Stimulated activated CD8-positive, alpha-beta memory T cell treated with anti-CD3 and anti-CD28 coated beads, Interleukin-12 subunit alpha, Interleukin-12 subunit beta, amount 100 ng/mL, for 1 hour (primary cell): ENCODE results near the gene ILF3.

Source experiments
- DNase-seq: peaks from one replicate; pipeline ENCODE4 v3.0.0-alpha.2; 2020; ENCODE audit warnings: low read depth

ILF3 gene

DNA sequence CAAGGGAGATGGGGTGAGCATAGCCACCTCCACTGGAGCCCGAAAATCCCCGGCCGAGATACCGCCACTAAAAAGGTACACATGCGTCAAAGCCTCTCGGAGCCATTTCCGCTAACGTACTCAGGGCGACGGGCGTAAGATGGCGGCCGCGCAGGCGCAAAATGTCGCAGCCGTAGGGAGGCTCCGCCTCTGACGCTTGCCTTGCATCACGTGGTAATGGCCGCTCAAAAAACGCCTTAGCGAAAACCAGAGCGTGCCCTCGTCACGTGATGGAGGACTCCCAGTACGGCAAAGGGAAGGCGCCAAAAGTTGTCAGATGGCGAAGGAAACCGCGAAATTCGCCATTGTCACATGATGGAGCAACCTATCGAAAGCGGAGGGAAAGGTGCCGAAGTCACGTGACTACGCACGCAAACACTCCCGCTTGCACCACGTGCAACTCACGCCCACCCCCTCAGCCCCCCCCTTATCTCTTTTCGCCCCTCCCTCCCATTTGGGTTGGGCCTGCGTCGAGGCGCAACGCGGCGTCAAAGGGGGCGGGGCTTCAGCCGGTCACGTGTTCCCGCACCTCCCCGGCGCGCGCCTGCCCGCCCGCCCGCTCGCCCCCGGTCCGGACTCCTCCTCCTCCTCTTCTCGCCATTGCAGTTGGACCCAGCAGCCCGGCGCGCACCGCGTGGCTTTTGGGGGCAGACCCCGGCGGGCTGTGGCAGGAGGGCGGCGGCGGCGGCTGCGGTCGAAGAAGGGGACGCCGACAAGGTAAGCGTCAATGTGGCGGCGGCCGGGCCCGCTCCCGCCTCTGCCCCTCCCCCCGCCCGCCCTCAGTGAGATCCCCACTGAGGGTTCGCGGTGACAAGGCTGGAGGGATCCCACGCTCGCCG, at the start of gene ILF3:
Gene ILF3 (plus strand): TSS at position 615 of the 878 bp plus-strand sequence. CDS start 16,260 bp downstream, outside the sequence.
- peak; percentile 100 for DNase-seq

DNA sequence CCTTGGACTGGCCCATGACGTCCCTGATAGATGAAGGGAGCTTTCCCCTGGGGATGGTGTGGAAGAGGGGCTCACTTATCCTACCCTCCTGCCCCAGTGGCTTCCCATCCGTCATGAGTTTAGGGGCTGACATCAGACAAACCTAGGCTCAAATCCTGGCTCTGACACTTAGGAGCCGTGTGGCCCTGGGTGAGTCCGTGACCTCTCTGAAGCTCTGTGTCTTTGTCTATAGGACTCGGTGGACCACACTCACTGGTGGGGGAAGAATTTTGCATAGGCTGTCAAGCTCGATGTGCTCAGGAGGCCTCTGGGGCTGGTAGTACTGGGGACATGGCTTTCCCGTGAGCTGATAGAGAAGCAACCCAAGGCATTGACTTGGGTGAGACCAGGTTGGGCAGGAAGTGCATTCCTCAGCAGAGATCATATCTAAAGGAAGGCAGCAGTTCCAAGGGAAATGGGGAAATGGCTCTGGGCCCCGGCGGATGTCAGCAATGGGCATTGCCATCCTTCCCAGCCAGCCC, 49.6 kb upstream of the ILF3 start:
- no peak for DNase-seq

DNA sequence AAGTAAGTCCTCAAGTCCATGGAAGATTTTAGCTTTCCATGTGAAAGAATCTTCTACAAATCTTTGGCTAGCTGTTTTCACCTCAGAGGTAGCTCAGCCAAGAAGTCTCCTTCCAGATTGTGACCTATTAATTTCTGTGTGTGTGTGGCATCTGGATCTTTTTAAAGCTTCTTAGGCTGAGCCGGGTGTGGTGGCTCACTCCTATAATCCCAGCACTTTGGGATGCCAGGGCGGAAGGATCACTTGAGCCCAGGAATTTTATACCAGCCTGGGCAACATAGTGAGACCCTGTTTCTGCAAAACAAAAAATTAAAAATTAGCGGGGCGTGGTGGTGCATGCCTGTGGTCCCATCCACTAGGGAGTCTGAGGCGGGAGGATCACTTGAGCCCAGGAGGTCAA, 42.2 kb upstream of the ILF3 start:
- DNase-seq = no peak

DNA sequence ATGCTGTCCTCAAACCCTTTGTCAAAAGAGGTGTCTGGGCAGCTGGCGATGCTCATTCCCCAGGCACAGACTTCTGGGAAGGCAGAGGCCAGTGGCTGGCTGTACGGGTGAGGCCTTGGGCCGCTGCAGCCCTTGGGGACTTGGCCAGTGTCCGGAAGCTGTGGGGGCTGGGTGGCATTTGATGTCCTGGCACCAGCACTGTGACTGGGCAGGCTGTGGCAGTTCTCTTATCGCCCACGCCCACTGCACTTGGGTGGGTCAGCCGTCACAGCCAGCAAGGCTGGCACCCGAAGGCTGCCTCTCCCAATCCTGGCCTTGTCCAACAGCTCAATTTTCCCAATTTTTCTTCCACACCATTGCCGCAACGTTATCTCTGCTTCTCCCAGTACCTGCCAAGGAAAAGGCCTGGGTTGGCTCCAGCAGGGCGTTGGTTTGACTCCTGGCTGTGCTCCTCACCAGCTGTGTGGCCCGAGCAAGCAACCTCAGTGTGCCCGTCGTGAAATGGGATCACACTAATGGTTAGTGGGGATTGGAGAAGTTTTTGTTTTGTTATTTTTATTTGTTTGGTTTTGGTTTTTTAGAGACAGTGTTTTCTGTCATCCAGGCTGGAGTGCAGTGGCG, 41.5 kb upstream of the ILF3 start:
- DNase-seq = no peak

DNA sequence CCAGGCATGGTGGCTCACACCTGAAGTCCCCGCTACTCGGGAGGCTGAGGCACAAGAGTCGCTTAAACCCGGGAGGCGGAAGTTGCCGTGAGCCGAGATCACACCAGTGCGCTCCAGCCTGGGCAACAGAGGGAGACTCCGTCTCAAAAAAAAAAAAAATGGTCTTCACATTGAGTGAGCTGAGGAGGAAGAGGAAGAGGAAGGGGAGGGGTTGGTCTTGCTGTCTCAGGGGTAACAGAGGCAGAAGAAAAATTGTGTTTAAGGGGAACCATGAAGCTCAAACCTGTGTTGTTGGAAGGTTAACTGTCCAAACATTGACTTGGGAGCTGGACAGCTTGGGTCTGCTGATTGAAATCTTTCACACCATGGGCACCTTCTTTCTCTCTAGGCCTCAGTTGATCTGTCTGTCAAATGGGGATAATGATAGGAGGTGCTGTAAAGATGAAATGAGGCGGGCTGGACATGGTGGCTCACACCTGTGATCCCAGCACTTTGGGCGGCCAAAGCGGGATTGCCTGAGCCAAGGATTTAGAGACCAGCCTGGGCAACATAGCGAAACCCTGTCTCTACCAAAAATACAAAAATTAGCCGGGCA, 38.6 kb upstream of the ILF3 start:
- no peak for DNase-seq

DNA sequence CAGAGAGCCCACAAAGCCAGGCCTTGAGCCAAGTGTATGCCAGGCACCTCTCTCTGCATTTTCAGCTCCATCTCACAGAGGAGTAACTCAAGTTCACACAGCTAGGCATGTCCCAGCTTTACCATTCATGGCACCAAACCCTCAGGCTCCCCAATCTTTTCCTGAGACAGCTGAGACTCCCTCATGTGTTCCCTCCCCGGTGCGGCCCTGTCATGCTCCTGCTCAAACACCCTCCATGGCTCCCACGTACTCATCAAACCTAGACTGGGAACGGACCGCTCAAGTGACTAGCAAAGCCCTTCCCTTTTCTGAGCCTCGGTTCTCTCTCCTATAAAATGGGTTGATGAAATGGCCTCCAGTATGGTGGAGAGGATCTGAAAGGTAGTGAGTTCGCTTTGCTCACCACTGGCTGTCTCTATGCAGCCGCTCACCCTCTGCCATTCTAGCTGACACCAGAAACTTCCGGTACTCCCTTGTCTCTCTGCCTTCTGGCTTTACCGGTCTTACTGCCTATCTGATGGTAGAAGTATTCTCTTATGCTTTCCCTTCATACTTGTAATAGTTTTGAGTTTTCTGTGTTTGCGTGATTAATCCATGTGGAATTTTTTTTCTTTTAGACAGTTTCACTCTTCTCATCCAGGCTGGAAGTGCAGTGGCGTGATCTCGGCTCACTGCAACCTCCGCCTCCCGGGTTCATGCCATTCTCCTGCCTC, 36.6 kb upstream of the ILF3 start:
- DNase-seq = no peak

DNA sequence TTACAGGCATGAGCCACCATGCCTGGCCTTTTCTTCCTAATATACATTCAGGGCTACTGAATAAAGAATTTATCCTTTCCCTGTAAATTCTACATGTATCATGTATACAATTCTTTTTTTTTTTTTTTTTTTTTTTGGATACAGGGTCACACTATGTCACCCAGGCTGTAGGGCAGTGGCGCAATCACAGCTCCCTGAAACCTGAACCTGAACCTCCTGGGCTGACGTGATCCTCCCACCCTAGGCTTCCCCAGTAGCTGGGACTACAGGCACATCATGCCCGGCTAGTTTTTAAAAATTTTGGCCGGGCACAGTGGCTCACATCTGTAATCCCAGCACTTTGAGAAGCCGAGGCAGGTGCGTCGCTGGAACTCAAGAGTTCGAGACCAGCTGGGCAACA, 35.3 kb upstream of the ILF3 start:
- DNase-seq = no peak

DNA sequence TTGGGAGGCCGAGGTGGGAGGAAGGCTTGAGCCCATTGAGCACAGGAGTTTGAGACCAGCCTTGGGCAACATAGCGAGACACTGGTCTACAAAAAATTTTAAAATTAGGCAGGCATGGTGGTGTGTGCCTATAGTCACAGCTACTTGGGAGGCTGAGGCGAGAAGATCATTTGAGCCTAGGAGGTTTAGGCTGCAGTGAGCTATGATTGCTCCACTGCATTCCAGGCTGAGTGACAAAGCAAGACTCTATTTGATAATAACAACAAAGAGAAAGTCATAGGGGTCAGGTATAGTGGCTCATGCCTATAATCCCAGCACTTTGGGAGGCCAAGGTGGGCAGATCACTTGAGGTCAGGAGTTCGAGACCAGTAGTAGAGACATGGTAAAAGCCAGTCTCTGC, 33.4 kb upstream of the ILF3 start:
- no peak for DNase-seq

DNA sequence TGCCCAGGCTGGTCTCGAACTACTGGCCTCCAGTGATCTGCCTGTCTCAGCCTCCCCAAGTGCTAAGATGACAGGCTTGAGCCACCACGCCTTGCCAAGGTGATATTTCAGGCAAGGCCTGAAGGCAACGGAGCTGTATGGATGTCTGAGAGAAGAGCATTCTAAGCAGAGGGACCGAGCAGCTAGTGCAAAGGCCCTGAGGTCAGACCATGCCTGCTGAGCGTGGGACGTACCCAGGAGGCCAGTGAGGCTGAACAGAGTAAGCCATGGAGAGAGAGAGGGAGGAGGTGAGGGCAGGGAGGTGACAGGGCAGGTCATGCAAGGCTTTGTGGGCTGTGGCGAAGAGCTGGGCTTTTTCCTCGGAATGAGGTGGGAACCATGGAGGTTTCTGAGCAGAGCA, 32.2 kb upstream of the ILF3 start:
- DNase-seq = no peak

DNA sequence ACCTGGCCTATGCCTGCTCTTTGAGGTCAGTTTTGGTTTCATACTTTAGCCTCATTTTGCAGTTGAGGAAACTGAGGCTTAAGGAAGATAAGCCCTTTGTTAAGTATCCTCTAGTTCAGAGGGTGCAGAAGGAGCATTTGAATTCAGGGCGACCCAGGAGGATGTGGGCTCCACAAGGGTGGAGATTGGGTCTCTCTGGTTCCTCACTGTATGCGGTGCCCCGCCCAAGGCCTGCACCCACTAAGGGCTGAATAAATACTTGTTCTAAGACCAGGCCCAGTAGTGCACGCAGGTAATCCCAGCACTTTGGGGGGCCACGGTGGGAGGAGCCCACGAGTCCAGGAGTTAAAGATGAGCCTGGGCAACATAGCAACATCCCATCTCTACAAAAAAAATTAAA, 29.6 kb upstream of the ILF3 start:
- DNase-seq = no peak

DNA sequence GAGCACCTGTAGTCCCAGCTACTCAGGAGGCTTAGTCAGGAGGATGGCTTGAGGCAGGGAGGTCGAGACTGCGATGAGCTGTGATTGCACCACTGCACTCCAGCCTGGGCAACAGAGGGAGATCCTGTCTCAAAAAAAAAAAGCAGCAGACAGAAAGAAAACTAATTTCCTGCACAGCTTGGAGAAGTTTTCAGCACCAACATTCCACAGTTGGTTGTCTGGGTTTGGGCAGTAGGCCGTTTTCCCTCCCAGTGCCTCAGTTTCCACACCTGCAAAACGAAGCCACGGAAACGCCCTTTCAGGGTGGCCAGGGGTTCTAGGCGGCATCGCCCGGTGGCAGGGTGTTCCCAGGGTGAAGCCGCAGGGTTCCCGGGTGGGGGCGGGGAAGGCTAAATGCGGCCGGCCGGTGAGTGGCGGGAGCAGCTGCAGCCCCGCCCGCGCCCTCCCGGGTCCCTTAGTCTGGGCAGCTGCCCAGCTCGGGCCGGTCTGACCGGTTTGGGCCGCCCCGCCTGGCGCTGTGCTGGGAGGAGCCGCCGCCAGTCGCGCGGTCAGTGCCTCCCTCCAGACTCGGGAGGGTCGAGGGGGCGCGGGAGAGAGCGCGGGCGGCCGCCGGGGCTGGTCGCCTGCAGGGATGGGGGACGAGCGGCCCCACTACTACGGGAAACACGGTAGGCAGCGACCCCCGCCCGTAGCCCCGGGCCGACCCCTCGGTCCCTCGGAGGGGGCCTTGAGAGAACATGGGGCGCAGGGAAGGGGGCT, 29.0 kb upstream of the ILF3 start, which contains the start of gene SLC44A2:
Gene SLC44A2 (plus strand): TSS at position 551 of the 759 bp plus-strand sequence. CDS start 81 bp downstream, at position 632.
- no peak for DNase-seq

DNA sequence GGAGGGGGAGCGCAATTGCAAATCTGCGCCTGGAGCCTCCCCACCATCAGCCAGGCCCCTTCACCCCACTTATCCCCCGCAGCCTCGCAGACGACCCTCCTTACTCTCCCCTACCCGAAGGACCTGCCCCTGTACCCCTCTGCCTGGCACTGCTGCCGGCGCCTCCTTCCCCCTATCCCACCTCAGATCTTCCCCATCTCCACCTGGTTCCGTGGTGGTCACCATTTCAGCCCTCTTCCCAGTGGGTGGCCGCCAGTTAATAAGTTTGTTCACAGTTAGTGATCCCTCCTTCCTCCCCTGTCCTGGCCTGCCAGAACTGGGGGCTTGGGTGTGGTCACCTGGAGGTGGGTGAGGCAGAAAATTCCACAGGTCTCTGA, 28.4 kb upstream of the ILF3 start:
- DNase-seq = no peak

DNA sequence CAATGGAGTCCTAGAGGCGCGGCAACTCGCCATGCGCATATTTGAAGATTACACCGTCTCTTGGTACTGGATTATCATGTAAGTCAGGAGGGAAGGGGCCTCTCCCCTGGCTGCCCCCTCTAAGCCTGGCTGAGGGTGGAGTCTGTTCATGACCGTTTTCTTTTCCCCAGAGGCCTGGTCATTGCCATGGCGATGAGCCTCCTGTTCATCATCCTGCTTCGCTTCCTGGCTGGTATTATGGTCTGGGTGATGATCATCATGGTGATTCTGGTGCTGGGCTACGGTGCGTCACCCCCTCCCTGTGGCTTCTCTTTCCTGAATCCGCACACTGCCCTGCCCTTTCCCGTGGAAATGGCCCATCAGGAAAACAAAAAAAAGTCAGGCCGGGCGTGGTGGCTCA, 22.3 kb upstream of the ILF3 start:
- DNase-seq = no peak

DNA sequence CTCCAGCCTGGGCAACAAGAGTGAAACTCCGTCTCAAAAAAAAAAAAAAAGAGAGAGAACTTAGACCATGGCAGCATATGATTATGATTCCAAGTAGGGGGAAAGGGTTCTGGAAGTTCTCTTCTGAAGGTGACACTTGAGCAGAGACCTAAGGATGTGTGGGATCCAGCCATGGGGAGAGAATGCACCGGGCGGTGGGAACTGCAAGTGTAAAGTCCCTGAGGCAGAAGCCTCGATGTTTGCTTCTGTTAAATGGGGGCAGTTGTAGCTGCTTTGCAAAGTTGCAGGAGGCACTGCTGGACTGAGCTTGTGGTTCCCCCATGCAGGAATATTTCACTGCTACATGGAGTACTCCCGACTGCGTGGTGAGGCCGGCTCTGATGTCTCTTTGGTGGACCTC, 19.7 kb upstream of the ILF3 start:
- DNase-seq = no peak

DNA sequence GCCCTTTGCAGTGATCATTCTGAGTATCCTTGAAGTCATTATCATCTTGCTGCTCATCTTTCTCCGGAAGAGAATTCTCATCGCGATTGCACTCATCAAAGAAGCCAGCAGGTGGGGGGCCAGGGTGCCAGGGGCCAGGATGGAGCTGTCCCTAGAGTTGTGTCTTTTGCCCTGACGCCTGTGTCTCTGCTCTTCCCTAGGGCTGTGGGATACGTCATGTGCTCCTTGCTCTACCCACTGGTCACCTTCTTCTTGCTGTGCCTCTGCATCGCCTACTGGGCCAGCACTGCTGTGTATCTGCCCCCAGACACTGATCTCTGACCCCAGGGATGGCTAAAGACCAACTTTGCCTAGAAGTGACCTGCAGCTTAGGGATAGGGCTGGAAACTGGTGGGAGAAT, 19.2 kb upstream of the ILF3 start:
- DNase-seq = no peak

DNA sequence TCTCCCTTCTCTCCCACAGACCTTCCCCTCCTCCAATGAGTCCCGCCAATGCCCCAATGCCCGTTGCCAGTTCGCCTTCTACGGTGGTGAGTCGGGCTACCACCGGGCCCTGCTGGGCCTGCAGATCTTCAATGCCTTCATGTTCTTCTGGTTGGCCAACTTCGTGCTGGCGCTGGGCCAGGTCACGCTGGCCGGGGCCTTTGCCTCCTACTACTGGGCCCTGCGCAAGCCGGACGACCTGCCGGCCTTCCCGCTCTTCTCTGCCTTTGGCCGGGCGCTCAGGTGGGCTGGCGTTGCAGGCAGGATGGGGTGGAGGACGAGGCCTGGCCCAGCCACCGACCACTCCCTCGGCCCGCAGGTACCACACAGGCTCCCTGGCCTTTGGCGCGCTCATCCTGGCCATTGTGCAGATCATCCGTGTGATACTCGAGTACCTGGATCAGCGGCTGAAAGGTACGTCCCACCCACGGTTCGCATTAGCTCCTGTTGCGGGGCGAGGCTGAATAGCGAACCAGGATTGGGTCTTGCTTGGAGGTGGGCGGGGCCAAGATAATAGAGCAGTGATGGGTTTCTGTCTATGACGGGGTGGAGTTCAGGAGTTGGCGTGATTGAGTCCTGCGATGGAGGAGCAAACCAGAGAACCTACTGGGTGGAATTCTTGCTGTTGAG, 17.7 kb upstream of the ILF3 start:
- DNase-seq = no peak

DNA sequence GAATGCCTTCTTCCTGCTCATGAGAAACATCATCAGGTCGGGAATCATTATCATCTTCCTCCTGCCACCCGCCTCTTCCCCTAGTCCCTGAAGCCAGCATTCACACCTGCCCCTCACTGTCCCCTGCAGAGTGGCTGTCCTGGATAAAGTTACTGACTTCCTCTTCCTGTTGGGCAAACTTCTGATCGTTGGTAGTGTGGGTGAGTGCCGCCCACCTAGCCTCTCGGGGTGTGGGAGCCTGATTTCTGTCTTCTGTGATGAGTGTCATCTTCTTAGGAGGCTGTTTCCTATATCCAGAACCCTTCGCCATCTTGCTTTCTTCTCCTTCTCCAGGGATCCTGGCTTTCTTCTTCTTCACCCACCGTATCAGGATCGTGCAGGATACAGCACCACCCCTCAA, 16.3 kb upstream of the ILF3 start:
- DNase-seq = no peak

DNA sequence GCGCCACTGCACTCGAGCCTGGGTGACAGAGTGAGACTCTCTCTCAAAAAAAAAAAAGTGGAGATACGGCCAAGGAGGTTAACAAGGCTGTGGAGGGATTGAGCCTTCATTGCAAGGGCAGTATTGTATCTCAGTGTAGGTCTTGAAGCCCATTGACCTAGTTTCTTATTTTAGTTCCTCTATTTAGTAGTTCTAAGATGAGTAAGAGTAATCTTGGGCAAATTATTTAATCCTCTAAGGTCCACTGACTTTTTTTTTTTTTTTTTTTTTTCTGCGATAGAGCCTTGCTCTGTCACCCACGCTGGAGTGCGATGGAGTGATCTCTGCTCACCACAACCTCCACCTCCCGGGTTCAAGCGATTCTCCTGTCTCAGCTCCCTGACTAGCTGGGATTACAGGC, 14.3 kb upstream of the ILF3 start:
- DNase-seq = no peak

DNA sequence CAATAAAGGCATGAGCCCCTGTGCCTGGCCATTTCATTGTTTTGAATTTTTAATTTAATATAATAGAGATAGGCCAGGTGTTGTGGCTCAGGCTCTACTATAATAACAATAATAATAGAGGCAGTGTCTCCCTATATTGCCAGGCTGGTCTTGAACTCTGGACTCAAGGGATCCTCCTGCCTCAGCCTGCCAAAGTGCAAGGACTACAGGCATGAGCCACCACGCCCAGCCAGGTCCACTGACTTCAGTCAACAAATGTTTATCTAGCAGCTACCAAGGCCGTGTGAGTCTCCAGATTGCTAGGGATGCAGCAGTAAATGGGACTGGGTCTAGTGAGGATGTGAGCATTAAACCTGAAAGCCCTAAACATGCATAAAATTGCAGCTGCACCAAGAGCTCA, 13.8 kb upstream of the ILF3 start:
- no peak for DNase-seq

DNA sequence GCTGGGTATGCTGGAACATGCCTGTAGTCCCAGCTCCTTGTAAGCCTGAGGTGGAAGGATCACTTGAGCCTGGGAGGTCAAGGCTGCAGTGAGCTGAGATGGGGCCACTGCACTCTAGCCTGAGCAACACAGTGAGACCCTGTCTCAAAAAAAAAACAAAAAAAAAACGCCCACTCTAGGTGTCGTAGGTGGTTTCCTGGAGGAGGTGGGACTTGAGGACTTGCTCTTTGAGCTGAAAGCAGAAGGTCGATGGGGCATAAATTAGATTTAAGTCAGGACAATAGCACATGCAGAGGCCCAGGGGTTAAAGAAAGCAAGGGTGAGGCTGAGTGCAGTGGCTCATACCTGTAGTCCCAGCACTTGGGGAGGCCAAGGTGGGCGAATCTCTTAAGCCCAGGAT, 12.9 kb upstream of the ILF3 start:
- DNase-seq = no peak
